Brain microvascular endothelial cell (primary cell): ENCODE measurements around the gene SPECC1.

ENCODE experiments used
- DNase-seq: peaks from one replicate; pipeline ENCODE4 v3.0.0-alpha.2; 2020
- H3K27ac ChIP-seq: fragments of 250-450 bp; sonication (Bioruptor Pico); 2 replicates; pipeline ENCODE4 v1.5.1; 2020; ENCODE audit warnings: mild to moderate bottlenecking, moderate library complexity
- H3K27me3 ChIP-seq: fragments of 250-450 bp; sonication (Bioruptor Pico); replicated peaks from 2 replicates; pipeline ENCODE4 v1.5.1; 2020; ENCODE audit warnings: mild to moderate bottlenecking
- H3K36me3 ChIP-seq: fragments of 250-450 bp; sonication (Bioruptor Pico); replicated peaks from 2 replicates; pipeline ENCODE4 v1.5.1; 2020; ENCODE audit warnings: mild to moderate bottlenecking
- H3K4me3 ChIP-seq: 2 replicates; pipeline ENCODE4 v1.5.1; 2011; ENCODE audit warnings: low read depth, mild to moderate bottlenecking, control low read depth, low read length, moderate library complexity
- CTCF ChIP-seq: IDR thresholded peaks from 2 replicates; pipeline ENCODE4 v1.5.1; 2011; ENCODE audit warnings: low read depth, mild to moderate bottlenecking, moderate library complexity, low read length, control low read depth, inconsistent platforms; ENCODE audit errors: missing control alignments
- in situ Hi-C: cut with HindIII; loops from 2 replicates; pipeline ENCODE4 v1.10.0; 2017; ENCODE audit warnings: low sequenced_read_pairs, low pct_ligation_motif_present

Gene SPECC1

GRCh38 chr17:20111538-20111937, 102.4 kb downstream of the SPECC1 start:
- no peak for DNase-seq
- Histone ChIP-seq H3K27ac (no peak overlapping the region), H3K36me3 (no peaks in the 10 kb centered on the region), H3K4me3 (no peak overlapping the region), H3K27me3 (no peaks in the 10 kb centered on the region)
- in situ Hi-C loops, result no loop called here
- no peak for TF ChIP-seq CTCF

GRCh38 chr17:20114466-20114865, 105.3 kb downstream of the SPECC1 start:
- no peak for TF ChIP-seq CTCF
- no peak for DNase-seq
- H3K27me3 ChIP-seq, result no peaks in the 10 kb centered on the region
- no peak overlapping the region for H3K4me3 ChIP-seq
- no peak overlapping the region for H3K27ac ChIP-seq
- H3K36me3 ChIP-seq, result no peaks in the 10 kb centered on the region
- in situ Hi-C loops, result no loop called here

- no peaks in the 10 kb centered on the region for H3K27me3 ChIP-seq
- in situ Hi-C loops, result no loop called here
- no peak overlapping the region for H3K4me3 ChIP-seq
- DNase-seq, result peak; percentile 11
- TF ChIP-seq CTCF, result peak; percentile 77
- no peak overlapping the region for H3K27ac ChIP-seq
- H3K36me3 ChIP-seq, result no peaks in the 10 kb centered on the region
Measured at GRCh38 chr17:20116683-20117309, 107.6 kb downstream of the SPECC1 start.

- Histone ChIP-seq H3K27me3 (no peaks in the 10 kb centered on the region), H3K27ac (no peak overlapping the region), H3K4me3 (no peak overlapping the region), H3K36me3 (no peaks in the 10 kb centered on the region)
- TF ChIP-seq CTCF, result no peak
- in situ Hi-C loops, result no loop called here
- no peak for DNase-seq
Measured at GRCh38 chr17:20118280-20118679, 109.1 kb downstream of the SPECC1 start.

GRCh38 chr17:20120836-20121235, 111.7 kb downstream of the SPECC1 start:
- Histone ChIP-seq H3K4me3 (no peak overlapping the region), H3K36me3 (no peaks in the 10 kb centered on the region), H3K27ac (no peak overlapping the region), H3K27me3 (no peaks in the 10 kb centered on the region)
- no peak for DNase-seq
- no peak for TF ChIP-seq CTCF
- in situ Hi-C loops, result no loop called here
